Stimulated activated naive CD8-positive, alpha-beta T cell treated with anti-CD3 and anti-CD28 coated beads, Interleukin-15, amount 100 ng/mL, for 72 hours (primary cell): Measurements from ENCODE around the gene PLOD3.
A peak's percentile ranks its signal among the peaks of the same experiment; 100 is the strongest.
"Not testable (repeated sequence)": the region's sequence is repeated elsewhere in the genome, so short reads cannot be mapped to it uniquely, and the experiment has no call there.

ENCODE experiments used
- ATAC-seq: fragments of 150-1000 bp; cut with Tn5 transposase; 2 replicates; pipeline ENCODE4 v1.10.0; 2021; ENCODE audit warnings: mild to moderate bottlenecking, moderate library complexity
- DNase-seq, 2 donors: peaks; one replicate each; pipeline ENCODE4 v3.0.0; 2021 to 2022
- H3K27ac Mint-ChIP-seq, 2 donors: one replicate each; pipeline ENCODE4 v1.8.0; 2022; ENCODE audit warnings: mild to moderate bottlenecking in 2 of 2, mixed read lengths in 2 of 2, moderate library complexity in 2 of 2
- H3K27me3 Mint-ChIP-seq: one replicate; pipeline ENCODE4 v1.8.0; 2022; ENCODE audit warnings: mixed read lengths
- H3K4me1 Mint-ChIP-seq: one replicate; pipeline ENCODE4 v1.8.0; 2022; ENCODE audit warnings: mild to moderate bottlenecking, mixed read lengths
- H3K4me3 Mint-ChIP-seq, 2 donors: one replicate each; pipeline ENCODE4 v1.8.0; 2022; ENCODE audit warnings: mild to moderate bottlenecking in 2 of 2, mixed read lengths in 2 of 2, moderate library complexity in 1 of 2
- H3K9me3 Mint-ChIP-seq, 2 donors: one replicate each; pipeline ENCODE4 v1.8.0; 2022; ENCODE audit warnings: mixed read lengths in 2 of 2

PLOD3 gene

GRCh38 chr7:101217388-101218235 is at the start of gene PLOD3, which contains the start of gene ZNHIT1:
TSS of gene PLOD3 (minus strand) at chr7:101217581. CDS start at chr7:101217274, 307 bp downstream.
TSS of gene ZNHIT1 (plus strand) at chr7:101218165. CDS start at chr7:101218196, 31 bp downstream.
- Mint-ChIP-seq H3K4me1 (peaks cover 53% of the 10 kb centered on the region), H3K4me3 (peak within 1 kb of the TSS; percentile 90 to 96), H3K27ac (peak within 1 kb of the TSS; percentile 91 to 96), H3K27me3 (no peaks in the 10 kb centered on the region), H3K9me3 (no peaks in the 10 kb centered on the region)
- peak; percentile 91 to 96 for DNase-seq
- peak; percentile 84 for ATAC-seq

GRCh38 chr7:101265622-101266516 is 48.5 kb upstream of the PLOD3 start:
- Mint-ChIP-seq H3K9me3 (no peaks in the 10 kb centered on the region), H3K4me3 (no peak overlapping the region), H3K27ac (no peak overlapping the region), H3K27me3 (no peaks in the 10 kb centered on the region), H3K4me1 (peaks cover 6% of the 10 kb centered on the region)
- DNase-seq (no peak), ATAC-seq (no peak)

GRCh38 chr7:101264102-101264706 is 46.8 kb upstream of the PLOD3 start:
- H3K9me3 Mint-ChIP-seq, DNase-seq, H3K27me3 Mint-ChIP-seq, H3K4me3 Mint-ChIP-seq, ATAC-seq, H3K4me1 Mint-ChIP-seq, H3K27ac Mint-ChIP-seq: not testable (repeated sequence)

- Mint-ChIP-seq H3K4me1 (no peaks in the 10 kb centered on the region), H3K4me3 (no peak overlapping the region), H3K27ac (no peak overlapping the region), H3K9me3 (no peaks in the 10 kb centered on the region), H3K27me3 (no peaks in the 10 kb centered on the region)
- DNase-seq, result no peak
- ATAC-seq, result no peak
These were observed 40.9 kb upstream of the PLOD3 start for GRCh38 chr7:101258243-101258731.

- H3K4me1 Mint-ChIP-seq, result peaks cover 22% of the 10 kb centered on the region
- H3K4me3 Mint-ChIP-seq, result no peak overlapping the region
- H3K9me3 Mint-ChIP-seq, result no peaks in the 10 kb centered on the region
- DNase-seq (no peak), ATAC-seq (no peak)
- no peaks in the 10 kb centered on the region for H3K27me3 Mint-ChIP-seq
- H3K27ac Mint-ChIP-seq, result no peak overlapping the region
These were observed 38.4 kb upstream of the PLOD3 start for GRCh38 chr7:101255796-101256195.

GRCh38 chr7:101253199-101253598 is 35.8 kb upstream of the PLOD3 start:
- H3K4me1 Mint-ChIP-seq, result peaks cover 36% of the 10 kb centered on the region
- not testable (repeated sequence) for H3K27ac Mint-ChIP-seq, H3K27me3 Mint-ChIP-seq

GRCh38 chr7:101251871-101252659 is 34.7 kb upstream of the PLOD3 start:
- Mint-ChIP-seq H3K27me3 (no peaks in the 10 kb centered on the region), H3K27ac (peak overlapping the region; percentile 95 to 98), H3K9me3 (no peaks in the 10 kb centered on the region), H3K4me3 (peak overlapping the region; percentile 91 to 97), H3K4me1 (peaks cover 47% of the 10 kb centered on the region)
- peak; percentile 98 to 99 for DNase-seq
- ATAC-seq, result peak; percentile 100

More at GRCh38 chr7:101253199-101253598, 35.8 kb upstream of the PLOD3 start:
- not testable (repeated sequence) for H3K9me3 Mint-ChIP-seq, ATAC-seq, DNase-seq
- peak overlapping the region; percentile 8 to 97 for H3K4me3 Mint-ChIP-seq

- DNase-seq, result no peak
- Mint-ChIP-seq H3K27me3 (no peaks in the 10 kb centered on the region), H3K9me3 (no peaks in the 10 kb centered on the region), H3K4me3 (peak overlapping the region; percentile 91 to 97), H3K4me1 (peaks cover 54% of the 10 kb centered on the region), H3K27ac (peak overlapping the region in 1 of 2 donors; percentile 49)
- no peak for ATAC-seq
These were observed 32.9 kb upstream of the PLOD3 start for GRCh38 chr7:101250324-101250723.

GRCh38 chr7:101248276-101248675 is 30.9 kb upstream of the PLOD3 start:
- Mint-ChIP-seq H3K9me3 (no peaks in the 10 kb centered on the region), H3K27ac (no peak overlapping the region), H3K4me1 (peaks cover 74% of the 10 kb centered on the region), H3K27me3 (no peaks in the 10 kb centered on the region), H3K4me3 (no peak overlapping the region)
- no peak for DNase-seq
- ATAC-seq, result no peak

- Mint-ChIP-seq H3K4me1 (peaks cover 57% of the 10 kb centered on the region), H3K9me3 (no peaks in the 10 kb centered on the region), H3K27me3 (no peaks in the 10 kb centered on the region), H3K4me3 (peak overlapping the region; percentile 98), H3K27ac (peak overlapping the region in 1 of 2 donors; percentile 99)
- ATAC-seq, result peak; percentile 0
- DNase-seq, result no peak
These were observed 27.8 kb upstream of the PLOD3 start for GRCh38 chr7:101245147-101245668.

- DNase-seq (peak; percentile 93), ATAC-seq (peak; percentile 96)
- peak within 1 kb of the TSS; percentile 98 for H3K4me3 Mint-ChIP-seq
- peak within 1 kb of the TSS; percentile 98 to 99 for H3K27ac Mint-ChIP-seq
- H3K27me3 Mint-ChIP-seq, result no peaks in the 10 kb centered on the region
- H3K4me1 Mint-ChIP-seq, result peaks cover 52% of the 10 kb centered on the region
- H3K9me3 Mint-ChIP-seq, result no peaks in the 10 kb centered on the region
These were observed 27.2 kb upstream of the PLOD3 start, which contains the start of gene FIS1 for GRCh38 chr7:101244375-101245146. TSS of gene FIS1 (minus strand) at chr7:101245081. CDS start at chr7:101245004, 77 bp downstream.

GRCh38 chr7:101243646-101244374 is 26.4 kb upstream of the PLOD3 start:
- H3K9me3 Mint-ChIP-seq, result no peaks in the 10 kb centered on the region
- peak overlapping the region; percentile 98 for H3K4me3 Mint-ChIP-seq
- H3K4me1 Mint-ChIP-seq, result peaks cover 55% of the 10 kb centered on the region
- H3K27ac Mint-ChIP-seq, result peak overlapping the region; percentile 98 to 99
- ATAC-seq, result no peak
- no peaks in the 10 kb centered on the region for H3K27me3 Mint-ChIP-seq
- no peak for DNase-seq
